Putamen (tissue), 1 donor: ENCODE results near the gene ZNF254.
"Not testable (repeated sequence)": the region's sequence is repeated elsewhere in the genome, so short reads cannot be mapped to it uniquely, and the experiment has no call there.

Source experiments
- DNase-seq: peaks from one replicate; pipeline ENCODE4 v3.0.0-alpha.2; 2016; ENCODE audit warnings: low spot score

ZNF254 gene

GRCh38 chr19:24086974-24087595, at the start of gene ZNF254:
ZNF254 (plus strand) TSS chr19:24087187; CDS start chr19:24087308, 121 bp downstream.
- DNase-seq = peak; percentile 93

- DNase-seq = no peak
Measured at GRCh38 chr19:24040621-24041020, 46.4 kb upstream of the ZNF254 start.

GRCh38 chr19:24041326-24041725, 45.7 kb upstream of the ZNF254 start:
- DNase-seq = not testable (repeated sequence)

GRCh38 chr19:24046550-24046949, 40.4 kb upstream of the ZNF254 start:
- DNase-seq = no peak

- no peak for DNase-seq
Measured at GRCh38 chr19:24048261-24048660, 38.7 kb upstream of the ZNF254 start.

- DNase-seq = no peak
Measured at GRCh38 chr19:24049537-24049936, 37.5 kb upstream of the ZNF254 start.

GRCh38 chr19:24051516-24051915, 35.5 kb upstream of the ZNF254 start:
- DNase-seq = no peak

- DNase-seq = no peak
Measured at GRCh38 chr19:24052811-24053210, 34.2 kb upstream of the ZNF254 start.

GRCh38 chr19:24053601-24054000, 33.4 kb upstream of the ZNF254 start:
- no peak for DNase-seq

- no peak for DNase-seq
Measured at GRCh38 chr19:24054044-24054935, 32.7 kb upstream of the ZNF254 start.

- DNase-seq = no peak
Measured at GRCh38 chr19:24055548-24055947, 31.4 kb upstream of the ZNF254 start.

GRCh38 chr19:24057144-24057543, 29.8 kb upstream of the ZNF254 start:
- no peak for DNase-seq

GRCh38 chr19:24059563-24060295, 27.3 kb upstream of the ZNF254 start:
- no peak for DNase-seq

- no peak for DNase-seq
Measured at GRCh38 chr19:24060687-24061356, 26.2 kb upstream of the ZNF254 start.

- DNase-seq = no peak
Measured at GRCh38 chr19:24062190-24062589, 24.8 kb upstream of the ZNF254 start.

- no peak for DNase-seq
Measured at GRCh38 chr19:24063295-24063694, 23.7 kb upstream of the ZNF254 start.

- no peak for DNase-seq
Measured at GRCh38 chr19:24064175-24064574, 22.8 kb upstream of the ZNF254 start.

- no peak for DNase-seq
Measured at GRCh38 chr19:24065243-24065642, 21.7 kb upstream of the ZNF254 start.

- DNase-seq = no peak
Measured at GRCh38 chr19:24065865-24066604, 21.0 kb upstream of the ZNF254 start.

GRCh38 chr19:24069905-24070657, 16.9 kb upstream of the ZNF254 start:
- no peak for DNase-seq

- DNase-seq = no peak
Measured at GRCh38 chr19:24071078-24071477, 15.9 kb upstream of the ZNF254 start.
